HG02588 (cell line): ENCODE data around the gene SEL1L3.

ENCODE experiments used
- ATAC-seq: cut with Tn5 transposase; IDR thresholded peaks from one replicate; pipeline ENCODE4 v1.9.1; 2021; ENCODE audit warnings: mild to moderate bottlenecking, moderate library complexity; ENCODE audit not compliant: unreplicated experiment

Gene SEL1L3

DNA sequence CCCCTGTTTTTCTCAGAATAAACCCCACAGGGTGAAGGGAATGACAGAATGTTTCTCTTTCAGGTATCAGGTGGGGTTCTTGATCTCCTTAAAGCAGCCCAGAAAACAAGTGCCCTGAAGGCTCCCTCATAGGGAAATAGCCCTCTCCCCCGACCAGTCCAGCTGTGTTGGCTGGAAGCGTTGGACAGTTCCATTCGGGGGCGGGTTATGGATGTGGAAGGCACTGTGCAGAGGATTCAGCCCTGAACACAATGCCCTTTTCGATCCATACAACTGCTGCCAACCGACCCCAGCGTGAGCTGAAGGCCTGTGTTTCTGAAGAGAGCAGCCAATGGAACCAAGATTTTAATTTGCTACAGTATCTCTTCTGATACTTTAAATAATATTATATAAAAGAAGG lies 41.5 kb downstream of the SEL1L3 start:
- no peak for ATAC-seq

DNA sequence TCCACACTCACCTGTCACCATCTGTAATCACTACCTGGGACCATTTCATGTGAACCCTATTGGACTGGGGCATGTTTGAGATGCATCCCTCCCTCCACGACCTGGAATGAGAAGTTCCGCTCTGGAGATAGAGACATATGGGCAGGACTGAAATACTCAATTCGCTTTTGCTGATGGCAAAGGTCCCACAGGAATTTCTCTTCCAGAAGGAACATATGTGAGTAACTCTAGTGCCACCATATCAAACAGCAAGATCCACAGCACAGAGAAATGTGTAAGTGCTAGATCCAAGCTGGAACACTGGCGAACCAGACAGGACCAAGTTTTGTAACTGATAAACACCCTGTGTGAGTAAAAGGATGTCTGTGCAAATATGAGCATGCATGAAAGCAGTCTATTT lies 43.9 kb downstream of the SEL1L3 start:
- no peak for ATAC-seq

- no peak for ATAC-seq
Observed at GRCh38 chr4:25818371-25818871, 44.4 kb downstream of the SEL1L3 start.

- ATAC-seq = no peak
Observed at GRCh38 chr4:25817059-25817681, 45.6 kb downstream of the SEL1L3 start.

DNA sequence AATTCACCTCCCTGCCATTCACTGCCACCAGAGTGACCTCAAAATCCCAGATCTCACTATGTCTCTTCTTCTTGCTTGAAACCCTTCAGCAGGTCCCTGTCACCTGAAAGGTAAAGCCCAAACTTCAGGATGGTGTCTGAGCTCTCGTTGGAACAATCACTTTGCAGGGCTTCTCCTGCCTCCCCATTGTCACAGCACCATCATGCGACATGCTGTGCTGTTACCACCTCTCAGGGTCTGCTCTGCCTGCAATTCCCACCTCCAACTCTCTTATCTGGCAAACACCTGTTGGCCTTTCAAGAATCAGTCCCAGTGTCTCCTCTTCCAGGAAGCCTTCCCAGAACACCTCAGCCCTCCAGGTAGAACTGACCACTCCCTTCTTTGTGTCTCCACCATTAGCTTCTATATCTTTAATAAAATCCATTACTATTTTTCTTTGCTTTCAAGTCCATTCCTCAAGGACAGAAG lies 46.2 kb downstream of the SEL1L3 start:
- ATAC-seq = no peak

- ATAC-seq = no peak
Observed at GRCh38 chr4:25815586-25815985, 47.2 kb downstream of the SEL1L3 start.

- ATAC-seq = no peak
Observed at GRCh38 chr4:25814301-25815136, 48.3 kb downstream of the SEL1L3 start.

GRCh38 chr4:25813448-25814106 lies 49.2 kb downstream of the SEL1L3 start:
- ATAC-seq = no peak

DNA sequence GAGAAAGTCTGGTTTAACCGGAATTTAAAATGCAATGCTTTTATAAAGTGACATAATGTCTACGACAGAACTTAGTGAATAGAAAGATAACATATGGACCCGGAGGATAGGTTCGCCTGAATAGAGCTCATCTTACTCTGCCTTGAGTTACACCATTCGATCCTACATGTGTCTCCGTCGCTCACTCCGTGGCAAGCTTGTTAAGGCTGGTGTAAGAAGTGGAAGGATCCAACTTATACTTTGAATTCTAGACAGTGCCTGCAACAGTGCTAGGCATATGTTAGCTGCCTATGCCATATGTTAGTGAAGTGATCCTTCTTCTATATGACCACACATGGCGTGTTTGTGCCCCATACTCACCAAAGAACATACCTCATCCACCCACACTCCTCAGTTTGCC lies 50.9 kb downstream of the SEL1L3 start:
- no peak for ATAC-seq

GRCh38 chr4:25811374-25811690 lies 51.5 kb downstream of the SEL1L3 start:
- no peak for ATAC-seq

DNA sequence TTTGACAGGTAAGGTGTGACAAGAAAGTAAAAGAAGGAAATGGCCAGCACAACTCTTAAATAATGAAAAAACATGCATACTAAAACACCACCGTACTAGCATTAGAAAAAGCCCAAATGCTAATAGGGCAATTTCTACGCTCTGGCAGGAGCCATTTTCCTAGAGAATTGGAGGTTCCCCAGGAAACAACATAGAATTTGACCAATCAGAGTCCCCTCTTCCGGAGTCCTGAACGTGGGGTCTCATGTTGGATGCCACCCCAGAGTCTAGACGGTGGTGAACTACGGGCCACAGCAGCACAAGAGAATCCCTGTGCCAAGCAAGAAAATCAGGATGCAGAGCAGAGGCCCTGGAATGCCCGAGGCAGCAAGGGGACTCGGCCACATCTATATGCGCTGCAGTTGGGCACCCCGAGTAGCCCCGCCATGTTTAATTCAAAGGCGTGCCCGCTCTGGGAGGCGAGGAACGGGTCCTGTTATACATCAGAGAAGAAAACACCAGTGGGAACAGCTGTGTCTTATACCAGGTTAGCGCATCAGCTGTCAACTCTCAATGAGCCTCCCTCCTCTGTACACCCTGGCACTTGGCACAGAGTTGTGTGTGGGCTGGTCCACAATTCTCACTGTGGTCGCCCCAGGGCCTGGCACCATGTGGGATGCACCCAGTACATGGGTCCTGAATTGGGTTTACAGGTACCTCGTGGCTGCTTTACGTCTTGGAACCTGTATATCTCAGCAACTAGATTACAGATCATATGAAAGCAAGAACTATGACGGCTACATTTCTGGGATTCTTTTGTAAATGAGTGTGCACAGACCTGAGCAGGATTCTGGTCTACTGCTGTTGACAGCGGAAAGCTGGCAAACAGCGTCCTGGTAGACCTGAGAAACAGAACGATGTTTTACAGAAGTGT lies 52.1 kb downstream of the SEL1L3 start:
- ATAC-seq = no peak

GRCh38 chr4:25809996-25810395 lies 52.8 kb downstream of the SEL1L3 start:
- no peak for ATAC-seq

DNA sequence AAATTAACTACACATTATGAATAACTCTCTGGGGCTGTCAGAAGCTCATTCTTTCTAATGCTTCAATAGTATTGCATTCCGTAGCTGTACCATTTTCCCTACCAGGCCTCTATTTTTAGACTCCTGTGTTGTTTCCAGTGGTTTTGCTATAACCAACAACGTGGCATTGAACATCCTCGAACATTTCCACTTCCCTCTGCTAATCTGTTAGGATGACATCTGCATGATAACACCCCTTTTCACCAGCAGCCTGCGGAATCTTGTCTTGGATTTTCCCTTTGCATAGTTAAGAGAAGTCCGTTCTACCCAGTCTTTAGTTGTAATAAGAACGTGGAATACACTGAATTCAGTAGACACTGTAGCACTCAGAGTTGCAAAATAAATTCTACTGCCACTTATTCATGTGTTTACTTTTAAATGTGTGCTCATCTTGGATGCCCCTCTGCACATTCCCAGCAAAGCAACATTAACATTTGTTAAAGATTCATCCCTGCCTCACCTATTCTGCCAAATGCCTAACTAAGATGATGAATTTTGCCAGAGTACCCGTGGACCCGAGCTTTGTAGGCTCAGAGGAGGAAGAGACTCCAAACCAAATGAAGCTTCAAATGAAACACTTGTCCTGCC lies 55.6 kb downstream of the SEL1L3 start:
- no peak for ATAC-seq

- no peak for ATAC-seq
Observed at GRCh38 chr4:25805255-25805860, 57.4 kb downstream of the SEL1L3 start.

GRCh38 chr4:25803720-25804225 lies 59.0 kb downstream of the SEL1L3 start:
- ATAC-seq = no peak

- no peak for ATAC-seq
Observed at GRCh38 chr4:25801594-25801993, 61.2 kb downstream of the SEL1L3 start.

DNA sequence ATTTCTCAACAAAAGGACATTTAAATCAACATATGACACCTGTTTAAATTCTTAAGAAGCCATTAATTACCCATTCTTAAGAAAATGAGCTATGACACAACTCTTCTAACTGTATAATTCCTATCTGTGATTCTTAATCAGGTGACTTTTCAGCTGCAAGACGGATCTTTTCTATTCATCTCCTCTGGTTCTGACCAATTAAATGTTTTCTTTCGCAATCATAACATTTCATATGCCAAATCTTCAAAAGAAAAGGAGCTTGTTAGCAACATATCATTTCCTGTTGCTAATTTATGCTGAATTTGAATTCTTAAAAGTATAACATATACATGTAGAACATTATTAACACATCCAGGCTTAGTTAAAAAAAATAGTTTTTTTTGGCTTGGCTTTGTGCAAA lies 62.5 kb downstream of the SEL1L3 start:
- no peak for ATAC-seq

GRCh38 chr4:25799522-25799921 lies 63.3 kb downstream of the SEL1L3 start:
- no peak for ATAC-seq

- no peak for ATAC-seq
Observed at GRCh38 chr4:25797136-25797535, 65.7 kb downstream of the SEL1L3 start.
